ENCODE results near the gene FZD10.

The FZD10 gene

GRCh38 chr12:130155416-130156073, 6.7 kb upstream of the FZD10 start:
- no peak for DNase-seq

- no peak for DNase-seq
These were observed 5.5 kb upstream of the FZD10 start for GRCh38 chr12:130156652-130157275.

- DNase-seq: no peak
These were observed 4.1 kb upstream of the FZD10 start for GRCh38 chr12:130157998-130158753.

- no peak for DNase-seq
These were observed 3.6 kb upstream of the FZD10 start for GRCh38 chr12:130158754-130159059.

- no peak for DNase-seq
These were observed 2.0 kb upstream of the FZD10 start for GRCh38 chr12:130160306-130160705.

GRCh38 chr12:130160711-130161231, 1.5 kb upstream of the FZD10 start:
- DNase-seq: no peak

- no peak for DNase-seq
These were observed 712 bp upstream of the FZD10 start for GRCh38 chr12:130161261-130162243.

GRCh38 chr12:130162745-130163460, 639 bp downstream of the FZD10 start:
- no peak for DNase-seq

GRCh38 chr12:130163461-130164215, 1.4 kb downstream of the FZD10 start:
- DNase-seq: no peak

- DNase-seq: no peak
These were observed 1.9 kb downstream of the FZD10 start for GRCh38 chr12:130164216-130164542.

GRCh38 chr12:130164936-130165335, 2.7 kb downstream of the FZD10 start:
- DNase-seq: no peak

GRCh38 chr12:130166306-130166705, 4.0 kb downstream of the FZD10 start:
- no peak for DNase-seq

- DNase-seq: no peak
These were observed 5.3 kb downstream of the FZD10 start for GRCh38 chr12:130167537-130167936.

- no peak for DNase-seq
These were observed 7.0 kb downstream of the FZD10 start for GRCh38 chr12:130169256-130169655.

- DNase-seq: no peak
These were observed 7.7 kb downstream of the FZD10 start for GRCh38 chr12:130169924-130170323.

GRCh38 chr12:130170611-130171010, 8.3 kb downstream of the FZD10 start:
- no peak for DNase-seq

- DNase-seq: no peak
These were observed 15.5 kb downstream of the FZD10 start for GRCh38 chr12:130177635-130178242.

GRCh38 chr12:130178282-130178681, 16.0 kb downstream of the FZD10 start:
- DNase-seq: no peak

GRCh38 chr12:130179191-130179590, 16.9 kb downstream of the FZD10 start:
- no peak for DNase-seq

- no peak for DNase-seq
These were observed 17.4 kb downstream of the FZD10 start for GRCh38 chr12:130179621-130180020.

GRCh38 chr12:130181211-130181610, 18.9 kb downstream of the FZD10 start:
- no peak for DNase-seq
